Activated CD4-positive, alpha-beta T cell treated with anti-CD3 and anti-CD28 coated beads for 1 hour (primary cell): ENCODE results near the gene SOS1.

Experiments used
- DNase-seq: peaks from one replicate; pipeline ENCODE4 v3.0.0-alpha.2; 2020

SOS1 gene

GRCh38 chr2:39020383-39020782 is 100.5 kb downstream of the SOS1 start:
- no peak for DNase-seq

GRCh38 chr2:39018638-39019037 is 102.2 kb downstream of the SOS1 start:
- no peak for DNase-seq

GRCh38 chr2:39017334-39017733 is 103.5 kb downstream of the SOS1 start:
- DNase-seq, result no peak

GRCh38 chr2:39015424-39015823 is 105.4 kb downstream of the SOS1 start:
- DNase-seq, result no peak

GRCh38 chr2:39013871-39014270 is 107.0 kb downstream of the SOS1 start:
- no peak for DNase-seq

- DNase-seq, result no peak
These were observed 112.2 kb downstream of the SOS1 start for GRCh38 chr2:39008665-39009064.

GRCh38 chr2:39007875-39008504 is 112.9 kb downstream of the SOS1 start:
- DNase-seq, result no peak

GRCh38 chr2:39000552-39000951 is 120.3 kb downstream of the SOS1 start:
- DNase-seq, result no peak

- DNase-seq, result no peak
These were observed 123.1 kb downstream of the SOS1 start for GRCh38 chr2:38997781-38998180.

GRCh38 chr2:38991899-38992298 is 129.0 kb downstream of the SOS1 start:
- no peak for DNase-seq

GRCh38 chr2:38988716-38989115 is 132.1 kb downstream of the SOS1 start:
- no peak for DNase-seq

GRCh38 chr2:38982498-38982897 is 138.4 kb downstream of the SOS1 start:
- DNase-seq, result no peak

GRCh38 chr2:38981670-38982357 is 139.0 kb downstream of the SOS1 start:
- no peak for DNase-seq

GRCh38 chr2:38981003-38981669 is 139.7 kb downstream of the SOS1 start:
- no peak for DNase-seq

- no peak for DNase-seq
These were observed 141.9 kb downstream of the SOS1 start for GRCh38 chr2:38978908-38979307.

GRCh38 chr2:38978296-38978903 is 142.5 kb downstream of the SOS1 start:
- DNase-seq, result no peak

GRCh38 chr2:38977047-38977446 is 143.8 kb downstream of the SOS1 start:
- DNase-seq, result no peak

GRCh38 chr2:38975042-38975441 is 145.8 kb downstream of the SOS1 start:
- no peak for DNase-seq

GRCh38 chr2:38973266-38973665 is 147.6 kb downstream of the SOS1 start:
- no peak for DNase-seq

- DNase-seq, result no peak
These were observed 149.5 kb downstream of the SOS1 start for GRCh38 chr2:38971377-38971776.

GRCh38 chr2:38968021-38968420 is 152.8 kb downstream of the SOS1 start:
- DNase-seq, result no peak

GRCh38 chr2:38966678-38967077 is 154.2 kb downstream of the SOS1 start:
- no peak for DNase-seq

GRCh38 chr2:38966006-38966405 is 154.8 kb downstream of the SOS1 start:
- DNase-seq, result no peak
